HG02852 (cell line): Measurements from ENCODE around the gene VWA8.
"Not testable (repeated sequence)": the region's sequence is repeated elsewhere in the genome, so short reads cannot be mapped to it uniquely, and the experiment has no call there.

ENCODE experiments used
- ATAC-seq: cut with Tn5 transposase; IDR thresholded peaks from one replicate; pipeline ENCODE4 v1.9.1; 2021; ENCODE audit warnings: mild to moderate bottlenecking, moderate library complexity; ENCODE audit not compliant: unreplicated experiment

Gene VWA8

GRCh38 chr13:41599619-41600018 is 361.3 kb downstream of the VWA8 start:
- ATAC-seq = no peak

- no peak for ATAC-seq
These were observed 363.4 kb downstream of the VWA8 start for GRCh38 chr13:41597348-41598041.

- ATAC-seq = no peak
These were observed 364.7 kb downstream of the VWA8 start for GRCh38 chr13:41596190-41596589.

- no peak for ATAC-seq
These were observed 365.6 kb downstream of the VWA8 start for GRCh38 chr13:41595298-41595697.

GRCh38 chr13:41590643-41591042 is 370.3 kb downstream of the VWA8 start:
- ATAC-seq = no peak

- no peak for ATAC-seq
These were observed 370.8 kb downstream of the VWA8 start for GRCh38 chr13:41590122-41590521.

GRCh38 chr13:41589434-41589833 is 371.5 kb downstream of the VWA8 start:
- ATAC-seq = no peak

GRCh38 chr13:41588899-41589298 is 372.0 kb downstream of the VWA8 start:
- ATAC-seq = no peak

- ATAC-seq = no peak
These were observed 372.5 kb downstream of the VWA8 start for GRCh38 chr13:41588448-41588847.

GRCh38 chr13:41587490-41587889 is 373.4 kb downstream of the VWA8 start:
- ATAC-seq = no peak

GRCh38 chr13:41586216-41586615 is 374.7 kb downstream of the VWA8 start:
- ATAC-seq = no peak

GRCh38 chr13:41582027-41582463 is 378.9 kb downstream of the VWA8 start:
- ATAC-seq = no peak

GRCh38 chr13:41580345-41580744 is 380.6 kb downstream of the VWA8 start:
- no peak for ATAC-seq

- ATAC-seq = no peak
These were observed 381.0 kb downstream of the VWA8 start for GRCh38 chr13:41579881-41580280.

GRCh38 chr13:41579168-41579567 is 381.7 kb downstream of the VWA8 start:
- no peak for ATAC-seq

GRCh38 chr13:41578371-41578770 is 382.5 kb downstream of the VWA8 start:
- ATAC-seq = no peak

GRCh38 chr13:41577436-41577835 is 383.5 kb downstream of the VWA8 start:
- ATAC-seq = no peak

- not testable (repeated sequence) for ATAC-seq
These were observed 387.3 kb downstream of the VWA8 start for GRCh38 chr13:41573640-41574039.

- ATAC-seq = not testable (repeated sequence)
These were observed 389.0 kb downstream of the VWA8 start for GRCh38 chr13:41571817-41572340.

- no peak for ATAC-seq
These were observed 391.9 kb downstream of the VWA8 start for GRCh38 chr13:41568972-41569351.

- no peak for ATAC-seq
These were observed 392.6 kb downstream of the VWA8 start for GRCh38 chr13:41568143-41568971.

GRCh38 chr13:41567363-41567762 is 393.5 kb downstream of the VWA8 start:
- ATAC-seq = no peak
